Activated gamma-delta T cell treated with Interleukin-2 at 50 U/mL for 16 hours (primary cell): ENCODE results near the gene COLEC12.

Experiments used
- DNase-seq: peaks from one replicate; pipeline ENCODE4 v3.0.0-alpha.2; 2020

COLEC12 gene

GRCh38 chr18:505483-506122, 5.1 kb upstream of the COLEC12 start:
- no peak for DNase-seq

GRCh38 chr18:501406-501714, 859 bp upstream of the COLEC12 start:
- no peak for DNase-seq

GRCh38 chr18:499776-500631, 497 bp downstream of the COLEC12 start:
- DNase-seq = no peak

DNA sequence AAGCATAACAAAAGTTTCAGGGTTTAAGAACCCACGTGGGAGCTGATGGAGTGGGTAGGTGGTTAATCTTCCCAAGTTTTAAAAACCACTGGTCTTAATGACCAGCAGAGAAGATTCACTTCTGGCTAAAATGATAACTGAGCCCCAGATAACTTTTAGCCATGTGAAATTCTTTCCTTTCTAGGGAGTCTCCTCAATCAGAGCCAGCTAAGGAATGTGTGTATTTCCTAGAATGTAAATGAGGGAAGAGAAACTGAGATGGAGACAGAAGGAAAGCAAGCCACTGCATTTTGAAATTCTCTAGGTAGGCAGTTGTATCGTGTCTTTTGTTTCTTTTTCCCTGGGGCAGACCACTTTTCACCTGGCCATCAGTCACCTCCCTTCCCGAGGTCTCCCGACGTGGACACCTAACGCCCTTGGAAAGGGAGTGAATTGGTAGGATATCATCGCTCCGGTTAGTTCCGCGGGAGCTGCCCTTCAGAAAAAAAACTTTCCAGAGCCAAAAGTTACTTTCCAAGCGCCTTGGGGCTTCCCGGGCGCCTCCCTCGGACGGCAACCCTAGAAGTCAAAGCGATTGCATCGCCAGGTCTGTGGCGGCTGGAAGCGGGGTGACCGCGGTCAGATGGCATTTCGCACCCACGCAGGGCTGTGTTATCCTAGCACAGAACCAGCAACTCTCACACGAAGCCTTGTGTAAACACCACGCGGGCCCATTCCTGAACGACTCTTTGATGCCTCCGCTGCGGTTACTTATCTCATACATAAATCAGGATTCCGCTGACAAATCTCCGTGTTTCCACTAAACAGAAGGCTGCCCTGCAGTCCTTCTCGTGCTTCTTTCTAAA, 1.3 kb downstream of the COLEC12 start:
- no peak for DNase-seq

GRCh38 chr18:497688-498087, 2.8 kb downstream of the COLEC12 start:
- no peak for DNase-seq

- no peak for DNase-seq
Observed at GRCh38 chr18:495452-495851, 5.0 kb downstream of the COLEC12 start.

DNA sequence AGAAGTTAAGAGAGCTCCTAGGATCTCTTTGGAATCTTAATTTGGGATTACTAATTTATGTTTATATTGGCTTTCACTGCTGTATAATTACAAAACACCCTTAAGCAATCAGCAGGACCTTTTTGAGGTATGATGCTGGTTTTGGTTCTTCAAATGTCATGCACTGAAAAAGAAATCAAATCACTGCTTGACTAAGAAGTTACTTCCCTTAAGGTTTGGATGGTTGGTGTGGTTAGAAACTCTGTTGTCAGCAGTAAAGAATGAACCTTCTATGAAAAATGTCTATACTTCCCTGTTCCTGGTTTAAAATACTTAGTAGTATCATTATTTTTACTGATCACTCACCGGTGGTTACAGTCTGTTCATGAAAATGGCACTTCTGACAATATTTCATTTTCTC, 5.5 kb downstream of the COLEC12 start:
- no peak for DNase-seq

DNA sequence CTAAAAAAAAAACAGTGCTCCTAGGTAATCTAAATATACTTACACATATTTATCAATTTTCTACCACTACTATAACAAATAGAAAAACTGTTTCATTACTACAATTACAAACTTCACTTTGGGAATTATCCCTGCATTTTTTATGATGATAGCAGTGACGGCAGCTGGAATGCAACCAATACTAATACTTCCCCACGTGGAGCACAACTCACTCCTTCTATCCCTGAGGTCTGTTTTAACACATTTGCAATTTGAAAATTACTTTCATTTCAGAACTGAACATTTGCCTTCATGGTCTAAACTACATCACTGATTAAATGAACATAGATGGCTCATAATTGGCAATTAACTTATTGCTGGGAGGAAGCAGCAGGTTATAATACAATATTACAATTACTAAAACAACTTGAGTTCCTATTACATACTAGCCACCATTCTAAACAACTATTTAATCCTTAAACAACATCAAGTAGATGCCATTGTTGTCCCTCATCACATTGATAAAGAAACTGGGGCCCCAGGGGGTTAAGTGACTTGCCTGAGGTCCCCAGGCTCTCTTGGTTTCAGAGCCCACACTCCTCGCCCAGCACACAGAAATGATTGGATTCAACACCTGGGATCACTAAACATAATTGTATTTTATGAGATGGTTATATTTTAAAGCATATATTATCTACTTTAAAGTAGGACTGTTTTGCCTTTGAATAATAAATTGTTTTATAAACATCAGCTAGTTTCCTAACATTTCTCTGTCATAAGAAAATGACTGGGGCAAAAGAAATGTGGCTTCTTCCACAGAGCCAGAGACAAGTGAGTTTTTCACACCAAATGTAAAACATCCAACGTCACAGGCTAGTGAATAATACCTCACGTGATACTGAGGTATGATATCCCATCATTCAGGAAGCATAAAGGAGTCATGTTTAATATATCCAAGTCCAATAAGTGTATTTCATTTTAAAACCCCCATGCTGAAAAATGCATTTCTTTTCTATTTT, 6.2 kb downstream of the COLEC12 start:
- no peak for DNase-seq

GRCh38 chr18:492451-492850, 8.1 kb downstream of the COLEC12 start:
- no peak for DNase-seq

- DNase-seq = no peak
Observed at GRCh38 chr18:490624-491023, 9.9 kb downstream of the COLEC12 start.

DNA sequence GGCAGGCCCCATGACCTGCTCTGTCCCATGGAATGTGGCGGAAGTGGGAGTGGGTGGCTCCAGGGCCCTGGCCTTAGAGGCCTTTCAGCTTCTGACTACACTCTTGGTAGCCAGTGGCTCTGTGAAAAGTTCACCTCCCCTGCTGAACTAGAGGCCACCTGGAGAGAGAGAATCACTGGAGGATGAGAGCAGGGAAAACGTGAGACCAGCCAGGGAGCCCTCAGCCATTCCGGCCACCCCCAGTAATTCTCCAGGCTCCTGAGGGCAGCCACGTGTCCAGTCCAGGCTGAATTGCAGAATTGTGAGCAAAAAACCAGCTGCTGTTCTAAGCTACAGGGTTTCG, 10.5 kb downstream of the COLEC12 start:
- DNase-seq = no peak

DNA sequence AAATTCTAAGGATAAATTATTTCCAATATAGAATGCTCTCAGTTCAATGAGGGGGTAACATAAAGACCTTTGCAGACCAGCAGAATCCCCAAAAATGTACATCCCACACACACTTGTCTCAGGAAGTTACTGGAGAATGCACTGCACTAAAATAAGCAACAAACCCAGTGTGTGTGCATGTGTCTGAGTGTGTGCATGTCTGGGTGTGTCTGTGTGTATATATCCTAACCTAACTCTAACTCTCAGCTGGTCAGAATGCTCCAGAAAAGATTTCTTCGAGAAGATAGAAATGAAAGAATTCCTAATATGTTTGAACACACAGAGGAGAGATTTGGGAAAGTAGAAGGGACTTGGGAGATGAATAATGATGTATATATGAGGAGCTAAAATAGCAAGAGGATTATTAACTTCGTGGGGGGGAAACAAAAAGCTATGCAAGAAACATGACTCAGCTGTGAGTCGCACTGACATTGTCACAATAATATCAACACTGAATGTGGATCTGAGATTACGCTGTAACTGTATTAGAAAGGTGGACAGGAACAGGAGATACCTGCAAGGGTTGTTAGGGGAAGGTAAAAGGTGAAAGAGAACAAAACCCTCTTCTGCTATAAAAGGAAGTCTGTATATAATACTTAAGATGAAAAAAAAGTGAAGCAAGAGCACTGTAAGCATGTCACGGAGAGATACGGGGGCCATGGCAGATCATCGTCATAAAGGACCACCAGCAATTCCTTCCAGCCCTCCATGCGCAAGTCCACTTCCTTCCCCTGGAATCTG, 11.1 kb downstream of the COLEC12 start:
- DNase-seq = no peak

DNA sequence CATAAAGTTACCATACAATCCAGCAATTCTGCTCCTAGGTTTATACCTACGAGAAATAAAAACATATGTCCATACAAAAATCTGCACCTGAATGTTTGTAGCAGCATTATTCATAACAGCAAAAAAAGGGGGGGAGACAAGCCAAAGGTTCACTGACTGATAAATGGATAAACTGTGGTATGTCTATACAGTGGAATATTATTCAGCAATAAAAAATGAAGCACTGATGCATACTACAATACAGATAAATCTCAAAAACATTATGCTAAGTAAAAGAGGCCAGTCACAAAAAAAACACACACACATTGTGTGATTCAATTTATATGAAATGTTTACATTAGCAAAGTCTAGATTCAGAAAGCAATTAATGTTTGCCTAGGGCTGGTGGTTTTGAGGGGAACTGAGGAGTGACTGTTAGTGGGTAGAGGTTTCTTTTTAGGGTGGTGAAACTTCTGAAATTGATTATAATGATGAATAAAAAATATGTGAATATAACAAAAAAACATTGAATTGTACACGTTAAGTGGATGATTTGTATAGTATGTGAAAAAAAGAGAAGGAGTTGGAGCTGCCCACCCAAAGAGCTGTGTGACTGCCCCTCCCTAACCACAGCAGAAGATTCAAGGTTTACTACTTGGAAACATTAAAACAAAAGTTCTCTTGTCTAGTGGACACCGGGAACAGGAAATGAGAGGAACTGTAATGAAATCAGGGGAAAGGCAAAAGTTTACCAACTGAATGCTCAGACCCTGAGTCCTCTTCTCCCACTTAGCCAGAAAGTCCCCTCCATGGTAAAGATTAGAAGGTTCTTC, 13.4 kb downstream of the COLEC12 start:
- DNase-seq = no peak

GRCh38 chr18:484749-485464, 15.6 kb downstream of the COLEC12 start:
- no peak for DNase-seq

DNA sequence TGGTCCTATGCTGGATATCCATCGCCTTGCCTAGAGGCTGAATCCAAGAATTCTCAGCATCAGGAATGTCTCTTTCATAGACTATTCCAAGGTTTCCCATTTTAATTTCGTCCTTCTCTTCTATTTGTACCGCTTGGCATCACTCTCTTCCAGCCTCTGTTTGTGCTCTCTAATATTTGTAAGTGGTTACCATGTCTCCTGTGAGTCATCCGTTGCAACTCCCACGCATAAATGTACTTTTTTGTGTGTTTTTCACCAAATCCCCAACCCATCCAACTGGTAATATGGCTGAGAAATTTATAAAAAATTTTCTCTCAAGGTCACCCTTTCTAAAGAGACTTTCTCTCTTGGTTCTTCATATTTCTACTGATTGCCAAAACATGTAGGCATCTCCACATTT, 21.8 kb downstream of the COLEC12 start:
- DNase-seq = no peak

- DNase-seq = no peak
Observed at GRCh38 chr18:477565-477964, 22.9 kb downstream of the COLEC12 start.

DNA sequence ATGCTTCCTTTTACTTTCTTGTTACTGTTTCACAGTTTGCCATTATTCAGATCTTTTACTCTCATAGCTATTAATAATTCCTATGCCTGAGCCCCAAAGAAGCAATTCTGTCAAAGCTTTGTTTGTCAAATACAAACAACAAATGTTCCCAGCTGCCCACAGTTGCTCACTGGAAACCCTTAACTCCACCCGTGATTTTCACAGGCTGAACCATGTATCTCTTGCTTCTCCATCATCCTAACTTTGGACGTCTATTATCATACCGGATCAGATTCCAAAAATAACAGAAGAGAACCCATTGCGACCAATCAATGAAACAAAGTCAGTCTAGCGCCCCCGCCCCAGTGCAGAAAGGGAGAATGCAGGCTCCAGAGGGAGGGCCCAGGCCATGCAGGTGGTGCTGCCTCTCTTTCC, 24.2 kb downstream of the COLEC12 start:
- DNase-seq = no peak

GRCh38 chr18:475202-476031, 25.1 kb downstream of the COLEC12 start:
- DNase-seq = no peak

- DNase-seq = no peak
Observed at GRCh38 chr18:474416-474815, 26.1 kb downstream of the COLEC12 start.
